SK-N-SH (cell line): ENCODE measurements around the gene SETD1B.

Source experiments
- EP300 ChIP-seq, 2 experiments: IDR thresholded peaks; 2 replicates each; pipeline versions ENCODE4 v1.4.0 to v1.6.1; 2012; ENCODE audit warnings: borderline replicate concordance in 1 of 2, low read depth in 1 of 2, low read length in 1 of 2
- FOXM1 ChIP-seq: IDR thresholded peaks from 2 replicates; pipeline ENCODE4 v1.4.0; 2012; ENCODE audit warnings: low read depth, mild to moderate bottlenecking
- GATA2 ChIP-seq: sonication (generic); formaldehyde crosslinking; IDR thresholded peaks from 2 replicates; pipeline ENCODE4 v1.5.0; 2020; ENCODE audit warnings: mild to moderate bottlenecking, missing genetic modification reagents
- MXI1 ChIP-seq: IDR thresholded peaks from 2 replicates; pipeline ENCODE4 v1.6.1; 2012; ENCODE audit warnings: mild to moderate bottlenecking, low read depth, low read length, improper control_type of control experiment
- RAD21 ChIP-seq: IDR thresholded peaks from 2 replicates; pipeline ENCODE4 v1.6.1; 2012; ENCODE audit warnings: mild to moderate bottlenecking, low read length
- RCOR1 ChIP-seq: fragments of 150-350 bp; IDR thresholded peaks from 2 replicates; pipeline ENCODE4 v1.6.1; 2017; ENCODE audit warnings: antibody characterized with exemption, low read length
- YY1 ChIP-seq: IDR thresholded peaks from 2 replicates; pipeline ENCODE4 v1.4.0; 2012; ENCODE audit warnings: low read depth, mild to moderate bottlenecking
- TF ChIP-seq, protein P1 (sequence below): fragments of 150-350 bp; IDR thresholded peaks from 2 replicates; pipeline ENCODE4 v1.6.1; 2017; ENCODE audit warnings: antibody characterized with exemption, low read length, low read depth, borderline replicate concordance
- TF ChIP-seq, protein P2 (sequence below): fragments of 200-600 bp; sonication (generic); IDR thresholded peaks from 2 replicates; pipeline ENCODE4 v1.6.1; 2017; ENCODE audit warnings: antibody characterized with exemption, mild to moderate bottlenecking, moderate library complexity
- TF ChIP-seq, protein P3 (sequence below): IDR thresholded peaks from 2 replicates; pipeline ENCODE4; 2012

DNA sequence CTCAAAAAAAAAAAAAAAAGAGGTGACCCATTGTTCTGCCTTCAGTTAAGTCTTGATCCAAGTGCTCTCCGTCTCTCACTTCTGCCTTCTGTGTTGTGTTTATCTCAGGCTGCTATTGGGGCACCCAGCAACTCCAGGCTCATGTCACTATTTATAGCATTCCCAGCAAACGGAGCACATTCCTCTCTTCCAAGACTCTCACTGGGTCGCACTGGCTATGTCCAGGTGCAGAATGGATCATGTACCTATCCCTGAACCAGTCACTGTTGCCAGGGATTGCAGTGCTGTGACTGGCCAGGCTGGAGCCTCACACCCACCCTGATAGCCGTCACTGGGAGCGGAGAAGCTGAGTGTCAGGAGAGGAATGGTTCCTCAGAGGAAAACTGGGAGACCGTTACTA lies 41.5 kb upstream of the SETD1B start:
- TF ChIP-seq, protein P1, sequence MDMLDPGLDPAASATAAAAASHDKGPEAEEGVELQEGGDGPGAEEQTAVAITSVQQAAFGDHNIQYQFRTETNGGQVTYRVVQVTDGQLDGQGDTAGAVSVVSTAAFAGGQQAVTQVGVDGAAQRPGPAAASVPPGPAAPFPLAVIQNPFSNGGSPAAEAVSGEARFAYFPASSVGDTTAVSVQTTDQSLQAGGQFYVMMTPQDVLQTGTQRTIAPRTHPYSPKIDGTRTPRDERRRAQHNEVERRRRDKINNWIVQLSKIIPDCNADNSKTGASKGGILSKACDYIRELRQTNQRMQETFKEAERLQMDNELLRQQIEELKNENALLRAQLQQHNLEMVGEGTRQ, result no peak
- no peak for TF ChIP-seq GATA2 (CRISPR knock-in tag)
- TF ChIP-seq EP300 (IDR thresholded peaks at IDR 0.05; ENCODE audit: borderline replicate concordance in 1 of 2, low read depth in 1 of 2, low read length in 1 of 2), result no peak
- no peak for TF ChIP-seq MXI1
- TF ChIP-seq, protein P2, sequence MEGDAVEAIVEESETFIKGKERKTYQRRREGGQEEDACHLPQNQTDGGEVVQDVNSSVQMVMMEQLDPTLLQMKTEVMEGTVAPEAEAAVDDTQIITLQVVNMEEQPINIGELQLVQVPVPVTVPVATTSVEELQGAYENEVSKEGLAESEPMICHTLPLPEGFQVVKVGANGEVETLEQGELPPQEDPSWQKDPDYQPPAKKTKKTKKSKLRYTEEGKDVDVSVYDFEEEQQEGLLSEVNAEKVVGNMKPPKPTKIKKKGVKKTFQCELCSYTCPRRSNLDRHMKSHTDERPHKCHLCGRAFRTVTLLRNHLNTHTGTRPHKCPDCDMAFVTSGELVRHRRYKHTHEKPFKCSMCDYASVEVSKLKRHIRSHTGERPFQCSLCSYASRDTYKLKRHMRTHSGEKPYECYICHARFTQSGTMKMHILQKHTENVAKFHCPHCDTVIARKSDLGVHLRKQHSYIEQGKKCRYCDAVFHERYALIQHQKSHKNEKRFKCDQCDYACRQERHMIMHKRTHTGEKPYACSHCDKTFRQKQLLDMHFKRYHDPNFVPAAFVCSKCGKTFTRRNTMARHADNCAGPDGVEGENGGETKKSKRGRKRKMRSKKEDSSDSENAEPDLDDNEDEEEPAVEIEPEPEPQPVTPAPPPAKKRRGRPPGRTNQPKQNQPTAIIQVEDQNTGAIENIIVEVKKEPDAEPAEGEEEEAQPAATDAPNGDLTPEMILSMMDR, result no peak
- TF ChIP-seq FOXM1, result no peak
- TF ChIP-seq RAD21, result no peak
- TF ChIP-seq RCOR1, result no peak
- TF ChIP-seq, protein P3, sequence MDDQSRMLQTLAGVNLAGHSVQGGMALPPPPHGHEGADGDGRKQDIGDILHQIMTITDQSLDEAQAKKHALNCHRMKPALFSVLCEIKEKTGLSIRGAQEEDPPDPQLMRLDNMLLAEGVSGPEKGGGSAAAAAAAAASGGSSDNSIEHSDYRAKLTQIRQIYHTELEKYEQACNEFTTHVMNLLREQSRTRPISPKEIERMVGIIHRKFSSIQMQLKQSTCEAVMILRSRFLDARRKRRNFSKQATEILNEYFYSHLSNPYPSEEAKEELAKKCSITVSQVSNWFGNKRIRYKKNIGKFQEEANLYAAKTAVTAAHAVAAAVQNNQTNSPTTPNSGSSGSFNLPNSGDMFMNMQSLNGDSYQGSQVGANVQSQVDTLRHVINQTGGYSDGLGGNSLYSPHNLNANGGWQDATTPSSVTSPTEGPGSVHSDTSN, result no peak
- TF ChIP-seq YY1, result no peak
